Fibroblast of pulmonary artery (primary cell): ENCODE results near the gene SRGN.
A peak's percentile ranks its signal among the peaks of the same experiment; 100 is the strongest.
"Not testable (repeated sequence)": the region's sequence is repeated elsewhere in the genome, so short reads cannot be mapped to it uniquely, and the experiment has no call there.

ENCODE experiments used
- DNase-seq: peaks from one replicate; pipeline ENCODE4 v3.0.0-alpha.2; 2010; ENCODE audit warnings: low read depth
- H3K4me3 ChIP-seq: replicated peaks from 2 replicates; pipeline ENCODE4 v1.5.1; 2011; ENCODE audit warnings: low read depth, mild to moderate bottlenecking, control low read depth, low read length, moderate library complexity
- TF ChIP-seq, protein P1 (sequence below): IDR thresholded peaks from 2 replicates; pipeline ENCODE4 v1.5.1; 2011; ENCODE audit warnings: mild to moderate bottlenecking, control low read depth, low read length, inconsistent platforms; ENCODE audit errors: missing control alignments

Gene SRGN, protein sequence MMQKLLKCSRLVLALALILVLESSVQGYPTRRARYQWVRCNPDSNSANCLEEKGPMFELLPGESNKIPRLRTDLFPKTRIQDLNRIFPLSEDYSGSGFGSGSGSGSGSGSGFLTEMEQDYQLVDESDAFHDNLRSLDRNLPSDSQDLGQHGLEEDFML

GRCh38 chr10:69087590-69088470 lies at the start of gene SRGN:
Gene SRGN, plus strand, starts transcription at chr10:69088103. Its CDS starts 55 bp downstream, at chr10:69088158.
- TF ChIP-seq, protein P1, sequence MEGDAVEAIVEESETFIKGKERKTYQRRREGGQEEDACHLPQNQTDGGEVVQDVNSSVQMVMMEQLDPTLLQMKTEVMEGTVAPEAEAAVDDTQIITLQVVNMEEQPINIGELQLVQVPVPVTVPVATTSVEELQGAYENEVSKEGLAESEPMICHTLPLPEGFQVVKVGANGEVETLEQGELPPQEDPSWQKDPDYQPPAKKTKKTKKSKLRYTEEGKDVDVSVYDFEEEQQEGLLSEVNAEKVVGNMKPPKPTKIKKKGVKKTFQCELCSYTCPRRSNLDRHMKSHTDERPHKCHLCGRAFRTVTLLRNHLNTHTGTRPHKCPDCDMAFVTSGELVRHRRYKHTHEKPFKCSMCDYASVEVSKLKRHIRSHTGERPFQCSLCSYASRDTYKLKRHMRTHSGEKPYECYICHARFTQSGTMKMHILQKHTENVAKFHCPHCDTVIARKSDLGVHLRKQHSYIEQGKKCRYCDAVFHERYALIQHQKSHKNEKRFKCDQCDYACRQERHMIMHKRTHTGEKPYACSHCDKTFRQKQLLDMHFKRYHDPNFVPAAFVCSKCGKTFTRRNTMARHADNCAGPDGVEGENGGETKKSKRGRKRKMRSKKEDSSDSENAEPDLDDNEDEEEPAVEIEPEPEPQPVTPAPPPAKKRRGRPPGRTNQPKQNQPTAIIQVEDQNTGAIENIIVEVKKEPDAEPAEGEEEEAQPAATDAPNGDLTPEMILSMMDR: no peak
- peak within 1 kb of the TSS; percentile 87 for H3K4me3 ChIP-seq
- DNase-seq: peak; percentile 99

- DNase-seq: not testable (repeated sequence)
These were observed 47.0 kb upstream of the SRGN start for GRCh38 chr10:69040904-69041303.

GRCh38 chr10:69042417-69042816 lies 45.5 kb upstream of the SRGN start:
- H3K4me3 ChIP-seq: no peak overlapping the region
- TF ChIP-seq, protein P1: no peak

More at GRCh38 chr10:69040904-69041303, 47.0 kb upstream of the SRGN start:
- not testable (repeated sequence) for H3K4me3 ChIP-seq

GRCh38 chr10:69042838-69043237 lies 45.1 kb upstream of the SRGN start:
- TF ChIP-seq, protein P1: no peak
- H3K4me3 ChIP-seq: no peak overlapping the region
- DNase-seq: no peak

More at GRCh38 chr10:69042417-69042816, 45.5 kb upstream of the SRGN start:
- DNase-seq: no peak

DNA sequence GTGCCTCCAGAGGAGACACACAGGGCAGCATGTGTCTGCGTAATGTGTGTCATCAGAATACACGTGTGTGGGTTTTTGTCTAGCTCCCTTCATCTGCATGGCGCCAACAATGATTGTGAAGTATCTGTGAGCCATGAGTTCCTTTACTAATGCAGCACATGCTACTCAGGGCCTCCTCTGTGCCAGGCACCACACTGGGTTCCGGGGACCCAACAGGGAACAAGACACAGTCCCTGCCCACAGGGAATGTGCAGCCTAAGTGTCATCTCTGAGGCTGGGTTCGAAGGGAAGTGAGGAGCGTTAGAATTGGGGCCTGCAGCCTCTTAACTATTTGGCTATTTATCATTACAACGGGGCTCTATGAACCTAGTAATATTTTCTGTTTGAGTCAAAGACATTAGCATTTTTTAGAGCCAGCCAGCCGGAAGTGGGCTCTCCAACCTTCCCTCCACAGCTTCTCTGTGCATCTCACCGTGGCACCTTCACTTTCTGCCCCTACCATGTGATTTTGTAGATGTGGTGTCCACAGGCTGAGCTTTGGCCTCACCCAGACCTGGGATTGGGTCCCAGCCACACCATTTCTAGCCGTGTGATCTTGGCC lies 43.9 kb upstream of the SRGN start:
- no peak for DNase-seq
- no peak overlapping the region for H3K4me3 ChIP-seq
- TF ChIP-seq, protein P1: no peak

DNA sequence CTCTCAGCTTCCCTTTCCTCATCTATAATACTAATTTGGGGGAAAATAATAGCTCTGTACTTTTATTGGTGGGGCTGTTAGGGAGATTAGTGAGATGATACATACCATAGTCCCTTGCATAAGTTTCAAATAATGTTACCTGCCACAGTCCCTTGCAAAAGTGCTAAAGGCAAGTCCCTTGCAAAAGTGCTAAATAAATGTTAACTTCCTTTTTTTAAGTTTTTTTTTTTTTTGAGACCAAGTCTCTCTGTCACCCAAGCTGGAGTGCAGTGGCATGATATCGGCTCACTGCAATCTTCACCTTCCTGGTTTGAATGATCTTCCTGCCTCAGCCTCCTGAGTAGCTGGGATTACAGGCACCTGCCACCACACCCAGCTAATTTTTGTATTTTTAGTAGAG lies 43.4 kb upstream of the SRGN start:
- TF ChIP-seq, protein P1: no peak
- DNase-seq: no peak
- no peak overlapping the region for H3K4me3 ChIP-seq

DNA sequence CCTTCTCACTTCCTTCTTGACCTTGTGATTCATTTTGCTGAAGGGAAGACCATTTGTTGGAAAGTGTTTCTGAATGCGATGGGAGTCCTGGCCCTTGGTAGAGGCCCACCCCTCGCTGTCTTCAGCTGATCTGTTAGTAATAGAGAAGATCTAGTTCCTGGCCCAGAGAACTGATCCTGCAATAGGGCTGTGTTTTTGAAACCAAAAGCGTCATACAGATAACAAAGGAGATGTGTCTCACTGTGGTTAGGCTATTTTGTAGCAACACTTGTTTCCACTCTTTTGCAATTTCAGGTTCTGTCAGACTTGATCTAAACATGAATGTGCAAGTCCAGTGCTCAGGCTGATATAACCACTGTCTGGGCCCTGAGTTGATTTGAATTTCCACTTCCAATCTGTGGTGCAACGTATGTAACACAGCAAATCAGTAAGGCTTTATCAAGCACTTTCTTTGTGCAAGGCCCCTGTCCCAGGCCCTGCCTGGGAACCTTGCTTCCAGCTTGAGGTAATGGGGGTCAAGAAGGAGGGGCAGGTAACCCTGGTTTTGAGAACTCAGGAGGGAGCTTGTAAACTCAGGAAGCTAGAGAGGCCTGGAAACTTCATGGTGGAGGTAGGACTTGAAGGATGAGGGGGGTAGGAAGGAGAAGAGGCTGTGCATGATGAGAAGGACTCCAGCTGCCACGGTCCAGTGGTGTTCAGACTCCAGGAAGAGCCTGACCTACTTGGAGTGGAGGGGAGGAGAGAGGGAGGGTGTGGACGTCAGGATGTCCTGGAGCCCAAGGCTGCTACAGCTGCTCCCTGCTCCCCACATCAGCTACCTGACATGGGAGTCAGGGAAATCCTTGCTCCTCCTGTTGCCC lies 42.2 kb upstream of the SRGN start:
- peak; percentile 84 for DNase-seq
- H3K4me3 ChIP-seq: no peak overlapping the region
- TF ChIP-seq, protein P1: no peak
